GM12872 (cell line): ENCODE measurements around the gene ABR.

Experiments used
- CTCF ChIP-seq: IDR thresholded peaks from 3 replicates; pipeline ENCODE4 v1.5.1; 2011; ENCODE audit warnings: low read depth, mild to moderate bottlenecking, low read length, moderate library complexity; ENCODE audit not compliant: insufficient read depth

ABR gene

GRCh38 chr17:965311-965989 lies 214.3 kb downstream of the ABR start:
- no peak for TF ChIP-seq CTCF

- no peak for TF ChIP-seq CTCF
Observed at GRCh38 chr17:964876-965275, 214.9 kb downstream of the ABR start.

GRCh38 chr17:962670-963069 lies 217.1 kb downstream of the ABR start:
- no peak for TF ChIP-seq CTCF

- TF ChIP-seq CTCF, result no peak
Observed at GRCh38 chr17:962166-962565, 217.6 kb downstream of the ABR start.

GRCh38 chr17:958712-959451 lies 220.9 kb downstream of the ABR start:
- TF ChIP-seq CTCF, result no peak

GRCh38 chr17:957856-958421 lies 221.8 kb downstream of the ABR start:
- TF ChIP-seq CTCF, result no peak

- TF ChIP-seq CTCF, result no peak
Observed at GRCh38 chr17:956905-957304, 222.9 kb downstream of the ABR start.
